AG09319 (cell line): Measurements from ENCODE around the gene AKR7A2.
"Not testable (repeated sequence)": the region's sequence is repeated elsewhere in the genome, so short reads cannot be mapped to it uniquely, and the experiment has no call there.

Experiments
- DNase-seq: peaks from one replicate; pipeline ENCODE4 v3.0.0-alpha.2; 2010; ENCODE audit warnings: low read depth; ENCODE audit errors: extremely low read depth
- TF ChIP-seq, protein P1 (sequence below): IDR thresholded peaks from 2 replicates; pipeline ENCODE4 v1.5.1; 2011; ENCODE audit warnings: low read depth, mild to moderate bottlenecking, inconsistent platforms, low read length, moderate library complexity

AKR7A2 gene

DNA sequence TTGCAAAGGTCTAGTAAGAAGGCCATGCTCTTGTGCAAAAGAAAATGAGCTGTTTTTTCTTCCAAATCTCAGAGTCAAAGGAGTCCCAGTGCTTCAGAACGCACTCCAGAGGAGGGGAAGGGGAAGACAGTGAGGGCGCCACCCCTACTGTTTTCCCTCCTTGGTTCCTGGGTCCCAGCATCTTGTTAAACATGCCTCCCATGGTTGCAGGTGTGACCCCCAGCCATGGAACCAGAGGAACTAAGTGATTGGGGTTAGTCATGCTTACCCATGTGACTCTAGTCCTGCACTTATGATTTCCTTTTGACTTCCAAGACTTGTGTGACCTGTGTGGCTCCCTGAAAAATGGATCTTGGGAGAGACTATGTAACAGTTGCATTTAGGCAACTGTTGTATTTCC, 17.3 kb downstream of the AKR7A2 start:
- TF ChIP-seq, protein P1, sequence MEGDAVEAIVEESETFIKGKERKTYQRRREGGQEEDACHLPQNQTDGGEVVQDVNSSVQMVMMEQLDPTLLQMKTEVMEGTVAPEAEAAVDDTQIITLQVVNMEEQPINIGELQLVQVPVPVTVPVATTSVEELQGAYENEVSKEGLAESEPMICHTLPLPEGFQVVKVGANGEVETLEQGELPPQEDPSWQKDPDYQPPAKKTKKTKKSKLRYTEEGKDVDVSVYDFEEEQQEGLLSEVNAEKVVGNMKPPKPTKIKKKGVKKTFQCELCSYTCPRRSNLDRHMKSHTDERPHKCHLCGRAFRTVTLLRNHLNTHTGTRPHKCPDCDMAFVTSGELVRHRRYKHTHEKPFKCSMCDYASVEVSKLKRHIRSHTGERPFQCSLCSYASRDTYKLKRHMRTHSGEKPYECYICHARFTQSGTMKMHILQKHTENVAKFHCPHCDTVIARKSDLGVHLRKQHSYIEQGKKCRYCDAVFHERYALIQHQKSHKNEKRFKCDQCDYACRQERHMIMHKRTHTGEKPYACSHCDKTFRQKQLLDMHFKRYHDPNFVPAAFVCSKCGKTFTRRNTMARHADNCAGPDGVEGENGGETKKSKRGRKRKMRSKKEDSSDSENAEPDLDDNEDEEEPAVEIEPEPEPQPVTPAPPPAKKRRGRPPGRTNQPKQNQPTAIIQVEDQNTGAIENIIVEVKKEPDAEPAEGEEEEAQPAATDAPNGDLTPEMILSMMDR = no peak
- no peak for DNase-seq

DNA sequence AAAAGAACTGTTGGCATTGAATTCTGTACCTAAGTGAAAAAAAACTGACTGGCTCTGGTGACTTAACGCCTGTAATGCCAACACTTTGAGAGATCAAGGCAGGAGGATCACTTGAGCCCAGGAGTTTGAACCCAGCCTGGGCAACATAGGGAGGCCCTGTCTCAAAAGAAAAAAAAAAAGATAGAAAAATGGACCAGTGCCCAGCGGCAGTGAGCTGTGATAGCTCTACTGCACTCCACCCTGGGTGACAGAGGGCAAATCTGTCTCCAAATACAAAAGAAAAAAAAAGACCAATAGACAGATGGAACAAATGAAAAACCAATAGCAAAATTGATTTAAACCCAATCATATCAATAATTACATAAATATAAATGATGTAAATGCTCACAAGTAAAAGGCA, 22.7 kb downstream of the AKR7A2 start:
- TF ChIP-seq, protein P1 = no peak
- no peak for DNase-seq

DNA sequence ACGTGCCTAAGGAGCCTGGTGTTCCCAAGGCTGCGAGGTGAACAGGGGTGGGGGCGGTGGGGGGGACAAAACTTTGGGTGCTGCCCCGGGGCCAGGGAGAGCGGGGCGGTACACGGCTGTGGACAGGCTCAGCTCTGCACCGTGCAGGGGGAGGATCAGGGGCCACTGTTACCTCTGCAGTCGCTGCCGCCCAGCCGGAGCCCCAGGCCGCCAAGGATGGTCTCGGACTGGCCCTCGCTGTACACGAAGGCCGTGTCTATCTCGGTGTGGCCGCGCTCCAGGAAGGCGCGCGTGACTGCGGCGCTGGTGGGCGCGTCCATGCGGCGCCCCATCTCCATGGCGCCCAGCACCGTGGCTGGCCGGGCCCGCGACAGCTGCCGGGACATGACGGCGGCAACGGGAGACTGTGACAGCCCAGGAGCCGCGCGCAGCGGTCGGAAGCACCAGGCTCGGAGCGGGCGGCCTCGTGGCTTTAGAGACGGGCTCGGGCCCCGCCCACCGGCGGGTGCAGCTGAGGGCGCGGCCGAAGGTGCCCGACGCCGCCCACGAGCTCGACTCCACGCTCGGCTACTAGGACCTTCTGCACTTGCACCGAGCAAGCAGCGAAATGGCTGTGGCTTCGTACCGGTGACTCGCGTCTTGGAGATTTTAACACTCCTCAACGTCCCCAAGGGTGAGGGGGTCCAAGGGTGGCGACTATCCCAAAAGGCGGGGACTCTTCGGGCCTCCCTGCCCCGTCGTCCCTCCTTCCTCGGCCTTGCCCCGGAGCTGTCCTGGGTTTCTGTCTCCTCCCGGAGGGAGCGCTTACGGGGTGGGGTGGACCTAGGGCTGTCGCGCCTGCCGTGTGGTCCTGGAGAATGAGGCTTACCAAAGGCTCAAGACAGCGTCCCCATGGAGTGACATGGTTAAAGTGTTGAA, 23.4 kb downstream of the AKR7A2 start, which contains the start of gene AKR7A3:
Gene AKR7A3, minus strand, starts transcription at position 447 of the 918 bp plus-strand sequence. Its CDS starts 61 bp downstream, at position 386.
- not testable (repeated sequence) for DNase-seq

DNA sequence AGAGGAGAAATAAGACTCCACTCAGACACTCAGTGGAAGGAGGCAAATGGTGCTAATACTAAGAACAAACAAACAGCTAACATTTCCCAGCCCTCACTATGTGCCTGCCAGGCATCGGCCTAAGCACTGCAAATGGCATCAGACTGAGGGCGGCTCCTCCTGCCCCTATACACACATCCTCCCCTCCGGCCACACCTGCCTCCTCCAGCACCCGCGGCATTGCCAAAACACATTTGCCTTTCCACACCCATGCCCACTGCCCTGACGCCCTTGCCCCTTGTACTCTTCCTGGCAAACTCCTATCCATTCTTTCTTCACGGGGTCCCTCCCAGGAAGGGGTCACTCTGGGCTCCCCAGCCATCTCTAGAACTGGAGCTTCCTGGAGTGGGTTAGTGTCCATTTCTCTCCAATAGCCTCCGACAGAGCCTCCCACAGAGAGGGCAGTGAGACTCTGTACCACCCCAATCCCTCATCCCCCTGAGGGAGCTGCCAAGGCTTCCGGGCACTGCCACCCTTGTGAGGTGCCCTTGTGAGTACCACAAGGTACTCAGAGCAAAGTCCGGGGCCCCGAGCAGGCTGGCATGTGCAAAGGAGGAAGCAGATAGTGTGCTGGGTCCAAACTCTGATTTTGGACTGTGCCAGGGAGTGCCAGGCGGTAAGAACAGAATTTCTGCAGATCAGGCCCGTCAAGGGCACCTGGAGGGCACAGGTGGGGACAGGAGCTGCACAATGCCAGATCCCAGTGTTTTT, 24.3 kb downstream of the AKR7A2 start:
- no peak for DNase-seq
- TF ChIP-seq, protein P1 = no peak

DNA sequence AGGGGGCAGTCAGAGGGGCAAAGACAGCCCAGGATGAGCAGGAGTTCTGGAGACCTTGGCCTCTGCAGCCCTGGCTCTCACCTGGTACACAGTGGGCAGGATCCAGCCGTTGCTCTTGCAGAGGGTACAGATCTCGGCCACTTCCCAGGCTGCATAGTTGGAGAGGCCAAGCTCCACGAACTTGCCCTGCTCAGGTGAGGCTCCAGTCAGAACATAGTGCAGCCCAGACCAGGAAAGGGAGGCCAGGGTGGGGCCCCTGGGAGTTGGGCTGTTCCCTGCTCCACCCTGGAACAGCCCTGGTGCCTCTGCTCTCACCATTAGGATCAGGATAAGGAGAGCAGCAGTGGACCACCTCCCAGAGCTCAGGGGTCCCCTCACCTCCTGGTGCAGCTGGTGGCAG, 26.1 kb downstream of the AKR7A2 start:
- DNase-seq = not testable (repeated sequence)

DNA sequence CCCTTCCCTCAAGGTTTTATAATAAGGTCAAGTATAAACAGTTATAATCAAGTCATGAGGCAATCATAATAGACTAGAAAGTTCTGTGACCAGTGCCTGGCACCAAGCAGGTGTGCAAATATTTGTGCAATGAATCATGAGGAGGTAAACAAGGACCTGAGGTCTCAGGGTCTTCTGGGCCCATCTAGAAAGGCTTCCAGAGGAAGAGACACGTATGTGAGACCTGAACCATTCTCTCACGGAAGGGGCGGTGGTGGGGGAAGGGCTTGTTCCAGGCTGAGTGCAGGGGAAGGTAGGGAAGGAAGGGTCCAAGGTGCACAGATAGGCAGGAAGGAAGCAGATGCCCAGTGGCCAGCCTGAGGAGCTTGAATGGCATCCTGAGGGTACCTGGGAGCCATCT, 26.6 kb downstream of the AKR7A2 start:
- not testable (repeated sequence) for DNase-seq

DNA sequence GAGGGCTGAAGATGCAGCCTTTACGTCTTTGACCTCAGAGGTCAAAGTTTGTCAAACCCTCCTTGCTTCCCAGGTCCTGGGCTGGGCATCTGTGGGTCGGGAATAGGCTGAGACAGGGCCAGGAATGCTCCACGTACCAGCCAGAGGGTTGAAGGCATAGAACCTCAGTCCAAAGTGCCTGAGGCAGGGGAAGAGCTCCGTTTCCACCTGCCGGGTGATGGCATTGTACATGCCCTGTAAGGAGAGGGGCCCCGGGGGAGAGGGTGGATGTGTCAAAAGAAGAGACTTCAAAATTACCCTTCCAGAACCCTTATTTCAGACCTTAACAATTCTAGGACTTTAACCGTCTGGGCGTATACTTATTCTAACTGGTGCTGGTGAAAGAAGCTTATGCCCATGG, 27.1 kb downstream of the AKR7A2 start:
- TF ChIP-seq, protein P1 = no peak
- DNase-seq = no peak

DNA sequence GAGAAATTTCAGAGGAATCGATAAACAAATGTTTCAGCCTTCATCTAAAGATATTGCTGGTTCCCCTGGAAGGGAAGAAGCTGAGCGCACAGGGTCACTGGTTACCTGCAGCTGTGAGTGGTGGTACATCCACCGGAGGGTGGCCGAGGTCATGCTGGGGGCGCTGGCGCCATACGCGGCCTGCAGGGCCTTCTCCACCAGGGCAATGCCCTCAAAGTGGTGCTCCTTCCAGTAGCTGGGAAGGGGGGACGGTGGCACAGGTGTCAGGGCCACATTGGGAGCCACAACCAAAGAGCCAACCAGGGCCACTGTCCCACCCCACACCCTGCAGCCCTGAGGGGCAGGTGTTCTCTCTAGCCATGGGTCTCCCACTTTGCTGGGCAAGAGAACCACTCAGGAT, 28.1 kb downstream of the AKR7A2 start:
- DNase-seq = no peak
- TF ChIP-seq, protein P1 = no peak

DNA sequence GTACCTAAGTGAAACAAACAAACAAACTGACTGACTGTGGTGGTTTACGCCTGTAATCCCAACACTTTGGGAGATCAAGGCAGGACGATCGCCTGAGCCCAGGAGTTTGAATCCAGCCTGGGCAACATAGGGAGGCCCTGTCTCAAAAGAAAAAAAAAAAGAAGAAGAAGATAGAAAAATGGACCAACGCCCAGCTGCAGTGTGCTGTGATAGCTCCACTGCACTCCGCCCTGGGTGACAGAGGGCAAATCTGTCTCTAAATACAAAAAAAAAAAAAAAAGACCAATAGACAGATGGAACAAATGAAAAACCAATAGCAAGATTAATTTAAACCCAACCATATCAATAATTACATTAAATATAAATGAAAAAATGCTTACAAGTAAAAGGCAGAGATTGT, 37.3 kb downstream of the AKR7A2 start:
- DNase-seq = no peak
- TF ChIP-seq, protein P1 = no peak

DNA sequence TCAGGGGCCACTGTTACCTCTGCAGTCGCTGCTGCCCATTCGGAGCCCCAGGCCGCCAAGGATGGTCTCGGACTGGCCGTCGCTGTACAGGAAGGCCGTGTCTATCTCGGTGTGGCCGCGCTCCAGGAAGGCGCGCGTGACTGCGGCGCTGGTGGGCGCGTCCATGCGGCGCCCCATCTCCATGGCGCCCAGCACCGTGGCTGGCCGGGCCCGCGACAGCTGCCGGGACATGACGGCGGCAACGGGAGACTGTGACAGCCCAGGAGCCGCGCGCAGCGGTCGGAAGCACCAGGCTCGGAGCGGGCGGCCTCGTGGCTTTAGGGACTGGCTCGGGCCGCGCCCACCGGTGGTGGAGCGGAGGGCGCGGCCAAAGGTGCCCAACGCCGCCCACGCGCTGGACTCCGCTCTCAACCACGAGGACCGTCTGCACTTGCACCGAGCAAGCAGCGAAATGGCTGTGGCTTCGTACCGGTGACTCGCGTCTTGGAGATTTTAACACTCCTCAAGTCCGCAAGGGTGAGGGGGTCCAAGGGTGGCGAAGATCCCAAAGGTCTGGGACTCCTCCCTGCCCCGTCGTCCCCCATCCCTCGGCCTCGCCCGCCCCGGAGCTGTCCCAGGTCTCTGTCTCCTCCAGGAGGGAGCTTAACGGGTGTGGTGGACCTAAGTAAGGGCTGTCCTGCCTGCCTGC, 38.0 kb downstream of the AKR7A2 start:
- not testable (repeated sequence) for DNase-seq
